H1 (cell line): ENCODE results near the gene ADGRB3. TPM values are rescaled to one million over a fixed set of nuclear protein-coding genes. Genes with fewer than 3 reads are reported as not detected.

ENCODE experiments used
- CTCF ChIA-PET: fragments of 300-600 bp; sonication (Branson Sonifier 250); formaldehyde crosslinking; loops from one replicate; lab custom pipeline; 2021; ENCODE audit not compliant: partially characterized antibody; lab: Charles Lee
- POLR2A ChIA-PET: fragments of 300-600 bp; sonication (Branson Sonifier 250); formaldehyde crosslinking; loops from one replicate; lab custom pipeline; 2021; ENCODE audit warnings: inconsistent platforms; ENCODE audit not compliant: partially characterized antibody; lab: Charles Lee
- DNase-seq, 2 experiments: peaks; one replicate each; pipeline versions ENCODE4 v3.0.0 to v3.0.0-alpha.2; 2010 to 2022; ENCODE audit warnings: low spot score in 2 of 2, low read depth in 1 of 2, mixed read lengths in 1 of 2
- FAIRE-seq: peaks from 2 replicates; lab custom pipeline; 2011; peaks lifted over from hg19 to GRCh38; lab: Jason Lieb, UNC
- H2AFZ ChIP-seq: 2 replicates; pipeline ENCODE4 v1.8.1; 2012; ENCODE audit warnings: low read length, inconsistent platforms
- H2AK5ac ChIP-seq: 2 replicates; pipeline ENCODE4 v1.6.1; 2013; ENCODE audit warnings: low read depth, low read length
- H2BK120ac ChIP-seq: replicated peaks from 2 replicates; pipeline ENCODE3; 2013; ENCODE audit warnings: low read depth, low read length, inconsistent platforms
- H2BK12ac ChIP-seq: 2 replicates; pipeline ENCODE4 v1.6.1; 2013; ENCODE audit warnings: low read depth, low read length
- H2BK15ac ChIP-seq: 2 replicates; pipeline ENCODE4 v1.6.1; 2013; ENCODE audit warnings: low read length
- H2BK20ac ChIP-seq: 2 replicates; pipeline ENCODE4 v1.6.1; 2013; ENCODE audit warnings: low read length
- H2BK5ac ChIP-seq: 2 replicates; pipeline ENCODE4 v1.6.1; 2013; ENCODE audit warnings: low read depth, low read length
- H3K14ac ChIP-seq: 2 replicates; pipeline ENCODE4 v1.6.1; 2013; ENCODE audit warnings: inconsistent platforms; ENCODE audit not compliant: insufficient read length
- H3K18ac ChIP-seq: 2 replicates; pipeline ENCODE4 v1.6.1; 2013; ENCODE audit warnings: low read length; ENCODE audit errors: extremely low read depth
- H3K23ac ChIP-seq: 2 replicates; pipeline ENCODE4 v1.6.1; 2013; ENCODE audit warnings: inconsistent platforms; ENCODE audit not compliant: insufficient read length
- H3K23me2 ChIP-seq: 2 replicates; pipeline ENCODE4 v1.6.1; 2013; ENCODE audit warnings: low read depth, low read length
- H3K27ac ChIP-seq: 2 replicates; pipeline ENCODE4 v1.6.1; 2011; ENCODE audit warnings: low read depth, low read length, inconsistent platforms
- H3K27me3 ChIP-seq, 4 experiments: replicated peaks in 1 of 4; 1 replicate in 1 of 4; 2 replicates in 3 of 4; pipeline versions ENCODE4 v1.6.1 to v1.8.1; 2011 to 2013; ENCODE audit warnings: low read length in 3 of 4, mild to moderate bottlenecking in 3 of 4, inconsistent platforms in 2 of 4, mixed read lengths in 2 of 4, moderate library complexity in 1 of 4; ENCODE audit not compliant: control insufficient read depth in 3 of 4, insufficient read depth in 3 of 4; ENCODE audit errors: extremely low read depth in 1 of 4
- H3K36me3 ChIP-seq, 4 experiments: 2 replicates each; pipeline versions ENCODE4 v1.6.1 to v1.8.1; 2011 to 2013; ENCODE audit warnings: mild to moderate bottlenecking in 4 of 4, low read length in 3 of 4, moderate library complexity in 2 of 4, control low read depth in 1 of 4, inconsistent platforms in 1 of 4; ENCODE audit not compliant: insufficient read depth in 4 of 4, control insufficient read depth in 2 of 4
- H3K4ac ChIP-seq: replicated peaks from 2 replicates; pipeline ENCODE3; 2013; ENCODE audit warnings: low read length, low read depth, mixed read lengths, inconsistent platforms; ENCODE audit not compliant: insufficient read length
- H3K4me1 ChIP-seq, 4 experiments: replicated peaks in 1 of 4; 1 replicate in 1 of 4; 2 replicates in 3 of 4; pipeline versions ENCODE4 v1.6.1 to v1.8.1; 2011 to 2013; ENCODE audit warnings: low read length in 3 of 4, inconsistent platforms in 2 of 4, mixed read lengths in 1 of 4; ENCODE audit not compliant: insufficient read depth in 4 of 4, control insufficient read depth in 3 of 4
- H3K4me2 ChIP-seq, 2 experiments: 2 replicates each; pipeline versions ENCODE4 v1.6.1 to v1.8.1; 2011 to 2013; ENCODE audit warnings: low read depth in 2 of 2, low read length in 2 of 2, control low read depth in 1 of 2, inconsistent platforms in 1 of 2, mild to moderate bottlenecking in 1 of 2; ENCODE audit not compliant: insufficient read depth in 1 of 2
- H3K4me3 ChIP-seq, 4 experiments: fragments of 200-600, 300-600 bp in 1 of 4; sonication (generic), shearing (Covaris generic), sonication (Bioruptor Twin) in 1 of 4; 2 replicates each; pipeline versions ENCODE4 v1.5.1 to v1.8.1; 2011 to 2016; ENCODE audit warnings: low read length in 4 of 4, low read depth in 3 of 4, control low read depth in 2 of 4, inconsistent platforms in 2 of 4, mild to moderate bottlenecking in 2 of 4, mixed read lengths in 1 of 4, moderate library complexity in 1 of 4; ENCODE audit not compliant: insufficient read depth in 2 of 4; ENCODE audit errors: extremely low read depth in 1 of 4
- H3K56ac ChIP-seq: replicated peaks from 2 replicates; pipeline ENCODE3; 2013; ENCODE audit warnings: low read depth, mild to moderate bottlenecking, mixed read lengths, low read length, inconsistent platforms; ENCODE audit not compliant: insufficient read length
- H3K79me1 ChIP-seq: 2 replicates; pipeline ENCODE4 v1.6.1; 2013; ENCODE audit warnings: low read depth, low read length, control low read depth
- H3K79me2 ChIP-seq, 2 experiments: 2 replicates each; pipeline versions ENCODE4 v1.6.1 to v1.8.1; 2012 to 2013; ENCODE audit warnings: low read length in 2 of 2, mild to moderate bottlenecking in 2 of 2, inconsistent platforms in 1 of 2; ENCODE audit not compliant: insufficient read depth in 2 of 2, control insufficient read depth in 1 of 2
- H3K9ac ChIP-seq, 4 experiments: replicated peaks in 1 of 4; 1 replicate in 1 of 4; 2 replicates in 3 of 4; pipeline versions ENCODE4 v1.6.1 to v1.8.1; 2011 to 2013; ENCODE audit warnings: low read depth in 3 of 4, low read length in 3 of 4, control low read depth in 2 of 4, mild to moderate bottlenecking in 2 of 4, moderate library complexity in 2 of 4, inconsistent platforms in 1 of 4; ENCODE audit errors: extremely low read depth in 1 of 4
- H3K9me3 ChIP-seq, 2 experiments: 2 replicates each; pipeline versions ENCODE4 v1.6.1 to v1.8.1; 2012 to 2013; ENCODE audit warnings: mild to moderate bottlenecking in 2 of 2, moderate library complexity in 2 of 2, control low read depth in 1 of 2, inconsistent platforms in 1 of 2, low read depth in 1 of 2, low read length in 1 of 2, mixed read lengths in 1 of 2; ENCODE audit not compliant: insufficient read depth in 2 of 2
- H4K20me1 ChIP-seq, 2 experiments: replicated peaks in 1 of 2; 2 replicates each; pipeline versions ENCODE3 to v1.8.1; 2011 to 2013; ENCODE audit warnings: inconsistent platforms in 2 of 2, low read length in 2 of 2, mild to moderate bottlenecking in 1 of 2; ENCODE audit not compliant: insufficient read depth in 2 of 2, control insufficient read depth in 1 of 2
- H4K5ac ChIP-seq: 2 replicates; pipeline ENCODE4 v1.6.1; 2013; ENCODE audit warnings: low read length, low read depth, mixed read lengths, inconsistent platforms; ENCODE audit not compliant: insufficient read length
- H4K8ac ChIP-seq: 2 replicates; pipeline ENCODE4 v1.8.0; 2013; ENCODE audit warnings: mild to moderate bottlenecking, moderate library complexity, low read length, inconsistent platforms; ENCODE audit not compliant: insufficient read depth; ENCODE audit errors: extremely low read depth
- H4K91ac ChIP-seq: replicated peaks from 2 replicates; pipeline ENCODE3; 2013; ENCODE audit warnings: low read length, mixed read lengths, inconsistent platforms; ENCODE audit not compliant: insufficient read length
- ASH2L ChIP-seq: fragments of 200-600, 300-600 bp; sonication (generic); IDR thresholded peaks from one replicate; pipeline ENCODE4 v1.7.1; 2017; ENCODE audit warnings: low read length
- BRCA1 ChIP-seq: IDR thresholded peaks from 2 replicates; pipeline ENCODE4 v1.6.1; 2012; ENCODE audit warnings: low read depth, low read length, improper control_type of control experiment
- CBX8 ChIP-seq: fragments of 300-800, 300-1000 bp; sonication (generic); IDR thresholded peaks from 2 replicates; pipeline ENCODE4 v1.7.1; 2016; ENCODE audit warnings: low read depth, low read length, borderline replicate concordance
- EGR1 ChIP-seq: IDR thresholded peaks from 2 replicates; pipeline ENCODE4 v1.6.1; 2011; ENCODE audit warnings: low read depth, low read length, borderline replicate concordance
- KDM4A ChIP-seq: IDR thresholded peaks from one replicate; pipeline ENCODE4 v1.7.1; 2012; ENCODE audit warnings: low read depth, mild to moderate bottlenecking, moderate library complexity, low read length, inconsistent platforms; ENCODE audit not compliant: severe bottlenecking
- RXRA ChIP-seq: IDR thresholded peaks from 2 replicates; pipeline ENCODE4 v1.6.1; 2011; ENCODE audit warnings: low read depth, mild to moderate bottlenecking, low read length, moderate library complexity; ENCODE audit not compliant: insufficient read depth
- TBP ChIP-seq: IDR thresholded peaks from 2 replicates; pipeline ENCODE4 v1.6.1; 2011; ENCODE audit warnings: low read depth, low read length, improper control_type of control experiment
- WGBS, 2 experiments: shearing (Covaris generic) in 1 of 2; methylation state at CpG; one replicate each; pipeline versions ENCODE4 v1.1.6 to v1.1.7; 2013 to 2015; ENCODE audit warnings: low lambda C conversion rate in 2 of 2, mixed read lengths in 2 of 2, inconsistent platforms in 1 of 2, low coverage in 1 of 2, missing lambda C conversion rate in 1 of 2; ENCODE audit not compliant: insufficient replicate concordance in 2 of 2, insufficient coverage in 1 of 2, insufficient read length in 1 of 2; ENCODE audit errors: extremely low coverage in 1 of 2, missing lambda C conversion rate in 1 of 2; 5-methylcytosine and 5-hydroxymethylcytosine counted together
- polyA plus RNA-seq, 7 experiments: library from polyadenylated mRNA; depleted of rRNA in 3 of 7; stranded (reverse) in 5 of 7; unstranded in 2 of 7; fragments of >200 nt in 5 of 7; fragments of 200-250 nt in 2 of 7; gene quantifications; 1 replicate in 5 of 7; 2 replicates in 1 of 7; 4 replicates in 1 of 7; pipeline versions ENCODE4 v1.2.1 to v1.2.3, GENCODE V29; 2011 to 2013; ENCODE audit warnings: missing spikeins in 2 of 7, mixed read lengths in 2 of 7
- total RNA-seq: library from RNA; stranded (reverse); fragmentation: NEBNext Ultra II Directional; extraction: Animal tissue kit (Norgen Biotek cat#: 25700); gene quantifications from 2 replicates; pipeline ENCODE4 v1.2.1, GENCODE V29; 2021
- TF ChIP-seq, protein P1 (sequence below), 3 experiments: IDR thresholded peaks; 1 replicate in 2 of 3; 2 replicates in 1 of 3; pipeline versions ENCODE4 v1.5.1 to v1.6.1; 2011; ENCODE audit warnings: low read length in 3 of 3, mild to moderate bottlenecking in 3 of 3, inconsistent platforms in 2 of 3, low read depth in 1 of 3, moderate library complexity in 1 of 3; ENCODE audit not compliant: insufficient read depth in 1 of 3; ENCODE audit errors: control extremely low read depth in 1 of 3
- TF ChIP-seq, protein P2 (sequence below): IDR thresholded peaks from 2 replicates; pipeline ENCODE4 v1.6.1; 2011; ENCODE audit warnings: low read length, improper control_type of control experiment

Gene ADGRB3
- total and polyA plus RNA-seq, 2 of the 8 experiments (the other 6 are each of a cell fraction or from before 2014, with no cell fraction given), result 0.35 to 1.2 TPM

DNA sequence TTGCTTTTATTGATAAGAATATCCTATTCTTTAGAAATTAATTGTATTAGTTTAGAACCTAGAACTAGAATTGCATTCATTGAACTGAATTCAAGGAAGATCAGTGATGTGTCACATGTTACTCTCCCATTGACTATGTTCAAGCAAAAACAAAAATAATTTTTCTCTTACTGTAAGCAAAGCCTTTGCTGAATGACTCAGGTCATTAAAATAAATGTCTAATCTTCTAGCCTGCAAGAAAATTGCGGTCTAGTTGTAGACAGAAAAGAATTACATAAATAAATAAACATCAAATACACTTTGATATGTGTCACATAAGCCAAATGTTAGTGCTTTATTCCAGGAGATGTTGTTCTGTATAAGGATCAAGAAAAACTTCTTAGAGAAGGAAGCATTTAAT is 387.9 kb downstream of the ADGRB3 start:
- FAIRE-seq, result no peak

More for the DNA sequence above, 387.9 kb downstream of the ADGRB3 start:
- H2BK20ac ChIP-seq, result no peak overlapping the region
- no peaks in the 10 kb centered on the region for H4K20me1 ChIP-seq
- H3K9ac ChIP-seq, result no peak overlapping the region
- 90% methylated on average over 1 of the region's 1 CpG; no CpG with 5 or more reads in 1 of the 2 experiments for WGBS, 2 experiments
- H3K4me3 ChIP-seq, result no peak overlapping the region
- H2BK5ac ChIP-seq, result no peak overlapping the region
- H2AK5ac ChIP-seq, result no peak overlapping the region
- no peak overlapping the region for H3K27ac ChIP-seq
- H3K56ac ChIP-seq, result no peak overlapping the region
- H3K79me1 ChIP-seq, result no peaks in the 10 kb centered on the region
- H3K79me2 ChIP-seq, result no peaks in the 10 kb centered on the region
- no peak overlapping the region for H2BK120ac ChIP-seq
- no peak overlapping the region for H4K5ac ChIP-seq
- no peaks in the 10 kb centered on the region for H3K27me3 ChIP-seq
- no peak overlapping the region for H3K4ac ChIP-seq
- no peak overlapping the region for H4K8ac ChIP-seq
- no peak overlapping the region for H4K91ac ChIP-seq
- H3K23ac ChIP-seq, result no peak overlapping the region
- no peak overlapping the region for H2BK15ac ChIP-seq
- H3K14ac ChIP-seq, result no peak overlapping the region
- TF ChIP-seq KDM4A (no peak), RXRA (no peak), EGR1 (no peak), BRCA1 (no peak), TBP (no peak), ASH2L (no peak), CBX8 (no peak)
- TF ChIP-seq, protein P1, sequence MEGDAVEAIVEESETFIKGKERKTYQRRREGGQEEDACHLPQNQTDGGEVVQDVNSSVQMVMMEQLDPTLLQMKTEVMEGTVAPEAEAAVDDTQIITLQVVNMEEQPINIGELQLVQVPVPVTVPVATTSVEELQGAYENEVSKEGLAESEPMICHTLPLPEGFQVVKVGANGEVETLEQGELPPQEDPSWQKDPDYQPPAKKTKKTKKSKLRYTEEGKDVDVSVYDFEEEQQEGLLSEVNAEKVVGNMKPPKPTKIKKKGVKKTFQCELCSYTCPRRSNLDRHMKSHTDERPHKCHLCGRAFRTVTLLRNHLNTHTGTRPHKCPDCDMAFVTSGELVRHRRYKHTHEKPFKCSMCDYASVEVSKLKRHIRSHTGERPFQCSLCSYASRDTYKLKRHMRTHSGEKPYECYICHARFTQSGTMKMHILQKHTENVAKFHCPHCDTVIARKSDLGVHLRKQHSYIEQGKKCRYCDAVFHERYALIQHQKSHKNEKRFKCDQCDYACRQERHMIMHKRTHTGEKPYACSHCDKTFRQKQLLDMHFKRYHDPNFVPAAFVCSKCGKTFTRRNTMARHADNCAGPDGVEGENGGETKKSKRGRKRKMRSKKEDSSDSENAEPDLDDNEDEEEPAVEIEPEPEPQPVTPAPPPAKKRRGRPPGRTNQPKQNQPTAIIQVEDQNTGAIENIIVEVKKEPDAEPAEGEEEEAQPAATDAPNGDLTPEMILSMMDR (IDR thresholded peaks at IDR 0.05; ENCODE audit: control extremely low read depth in 1 of 3, insufficient read depth in 1 of 3, low read depth in 1 of 3, low read length in 3 of 3), result no peak
- TF ChIP-seq, protein P2, sequence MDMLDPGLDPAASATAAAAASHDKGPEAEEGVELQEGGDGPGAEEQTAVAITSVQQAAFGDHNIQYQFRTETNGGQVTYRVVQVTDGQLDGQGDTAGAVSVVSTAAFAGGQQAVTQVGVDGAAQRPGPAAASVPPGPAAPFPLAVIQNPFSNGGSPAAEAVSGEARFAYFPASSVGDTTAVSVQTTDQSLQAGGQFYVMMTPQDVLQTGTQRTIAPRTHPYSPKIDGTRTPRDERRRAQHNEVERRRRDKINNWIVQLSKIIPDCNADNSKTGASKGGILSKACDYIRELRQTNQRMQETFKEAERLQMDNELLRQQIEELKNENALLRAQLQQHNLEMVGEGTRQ, result no peak
- DNase-seq, result no peak
- ChIA-PET CTCF (no interaction called here), POLR2A (no interaction called here)
- H2AFZ ChIP-seq, result no peak overlapping the region
- H3K4me1 ChIP-seq, result no peaks in the 10 kb centered on the region
- H3K4me2 ChIP-seq, result no peak overlapping the region
- no peak overlapping the region for H3K18ac ChIP-seq
- no peak overlapping the region for H2BK12ac ChIP-seq
- H3K23me2 ChIP-seq, result no peaks in the 10 kb centered on the region
- H3K36me3 ChIP-seq, result no peaks in the 10 kb centered on the region
- no peaks in the 10 kb centered on the region for H3K9me3 ChIP-seq
